ENCODE measurements around the gene PPP2R5D.

Gene PPP2R5D

GRCh38 chr6:42963855-42964605, 20.3 kb upstream of the PPP2R5D start:
- DNase-seq = no peak

DNA sequence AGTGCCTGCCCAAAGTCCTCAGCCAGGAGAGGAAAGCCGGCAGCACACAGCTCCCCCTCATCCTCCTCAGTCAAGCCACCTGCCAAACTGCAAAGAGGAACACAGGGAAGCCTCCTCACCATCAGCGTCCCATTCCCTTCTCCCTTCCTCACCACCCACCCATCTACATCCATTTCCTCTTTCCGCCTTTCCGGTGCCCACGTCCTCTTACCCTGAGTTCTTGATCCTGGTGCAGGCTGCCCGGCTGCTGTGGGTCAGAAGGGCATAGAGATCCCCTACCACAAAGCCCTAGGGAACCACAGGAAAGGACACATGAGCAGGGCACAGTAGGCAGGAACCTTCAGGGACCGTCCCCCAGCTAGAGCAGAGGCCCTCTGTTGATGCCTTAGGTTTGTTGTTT, 17.8 kb upstream of the PPP2R5D start:
- no peak for DNase-seq

DNA sequence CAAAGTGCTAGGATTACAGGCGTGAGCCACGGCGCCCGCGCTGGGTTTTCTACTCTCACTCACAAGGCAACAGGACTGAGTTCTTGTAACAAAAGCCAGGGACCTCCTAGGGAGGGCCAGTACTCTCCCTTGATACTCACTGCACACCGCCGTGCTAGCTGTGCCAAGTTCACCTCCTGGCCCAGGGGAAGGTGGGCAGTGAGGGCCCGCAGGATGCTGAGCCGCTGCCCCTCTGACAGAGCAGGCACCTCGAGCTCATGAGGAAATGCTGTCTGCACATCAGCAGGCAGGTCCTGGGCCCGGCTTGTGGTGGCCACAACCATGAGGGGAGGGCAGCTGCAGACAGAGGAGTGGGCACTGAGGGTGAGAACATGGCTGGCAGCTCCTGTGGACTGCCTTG, 17.1 kb upstream of the PPP2R5D start:
- DNase-seq = no peak

- DNase-seq = no peak
Measured at GRCh38 chr6:42968126-42968701, 16.2 kb upstream of the PPP2R5D start.

- DNase-seq = no peak
Measured at GRCh38 chr6:42968783-42969182, 15.6 kb upstream of the PPP2R5D start.

DNA sequence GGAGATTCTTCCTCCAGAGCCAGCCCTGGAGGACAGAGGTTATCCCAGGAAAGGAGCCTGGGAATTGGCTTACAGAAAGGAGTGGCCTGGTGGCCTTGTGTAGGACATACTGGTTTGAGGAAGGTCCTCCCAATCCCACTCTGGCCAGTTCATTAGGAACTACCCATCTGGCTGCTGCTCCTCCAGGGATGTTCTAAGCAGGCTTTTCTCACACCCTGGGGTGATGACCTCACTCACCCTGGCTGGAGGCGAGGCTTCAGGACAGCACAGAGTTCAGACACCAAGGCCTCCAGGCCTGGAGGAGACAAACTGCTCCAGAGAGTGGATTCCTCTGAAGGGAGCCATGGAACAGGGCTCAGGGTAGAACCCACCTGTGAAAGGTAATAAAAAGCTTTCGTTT, 14.9 kb upstream of the PPP2R5D start:
- no peak for DNase-seq

- DNase-seq = no peak
Measured at GRCh38 chr6:42969934-42970333, 14.4 kb upstream of the PPP2R5D start.

- no peak for DNase-seq
Measured at GRCh38 chr6:42970871-42971612, 13.3 kb upstream of the PPP2R5D start.

- DNase-seq = no peak
Measured at GRCh38 chr6:42971746-42972327, 12.5 kb upstream of the PPP2R5D start.

DNA sequence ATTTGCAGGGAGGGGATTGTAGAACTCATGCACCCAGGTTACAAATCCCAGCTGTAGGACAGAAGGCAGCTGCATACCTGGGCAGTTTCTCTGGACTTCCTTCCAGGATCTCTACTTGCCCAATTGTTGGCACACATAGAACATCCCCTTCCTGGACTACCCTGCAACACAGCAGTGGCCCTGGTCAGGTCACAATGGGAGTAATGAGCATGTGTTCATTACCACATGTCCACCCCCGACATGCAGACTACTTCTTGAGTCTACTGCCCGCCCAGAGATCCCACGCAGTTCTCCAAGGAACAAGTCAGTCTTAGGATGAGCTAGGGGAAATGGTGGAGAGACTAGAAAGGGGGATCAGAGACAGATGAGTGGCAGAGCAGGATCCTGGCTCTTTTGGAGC, 10.4 kb upstream of the PPP2R5D start:
- DNase-seq = no peak

DNA sequence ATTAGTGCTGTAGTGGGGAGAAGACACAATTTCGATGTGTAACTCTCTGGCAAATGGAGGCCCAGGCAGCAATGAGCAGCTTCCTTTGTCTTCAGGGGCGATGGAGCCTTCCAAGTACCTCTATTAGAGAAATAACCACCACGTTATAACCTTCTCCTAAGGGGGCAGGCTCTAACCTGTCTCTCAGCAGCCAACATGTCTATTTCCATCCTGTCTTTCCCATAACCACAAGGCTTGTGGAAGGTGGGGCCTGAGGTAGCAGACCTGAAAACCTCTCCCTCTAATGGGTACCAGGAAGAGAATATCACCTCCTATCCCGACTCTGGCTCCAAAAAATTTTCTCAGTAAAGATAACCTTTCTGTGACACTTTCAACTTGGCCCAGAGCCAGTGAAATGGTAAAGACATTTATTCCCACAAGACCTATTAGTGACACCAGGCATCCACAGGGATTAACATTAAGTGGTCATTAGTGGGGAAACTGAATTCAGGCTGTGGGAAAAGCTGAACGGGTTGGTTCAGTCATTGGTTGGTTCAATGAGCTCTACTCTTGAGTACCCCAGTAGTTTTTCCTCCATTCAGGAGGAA, 9.4 kb upstream of the PPP2R5D start:
- DNase-seq = no peak

DNA sequence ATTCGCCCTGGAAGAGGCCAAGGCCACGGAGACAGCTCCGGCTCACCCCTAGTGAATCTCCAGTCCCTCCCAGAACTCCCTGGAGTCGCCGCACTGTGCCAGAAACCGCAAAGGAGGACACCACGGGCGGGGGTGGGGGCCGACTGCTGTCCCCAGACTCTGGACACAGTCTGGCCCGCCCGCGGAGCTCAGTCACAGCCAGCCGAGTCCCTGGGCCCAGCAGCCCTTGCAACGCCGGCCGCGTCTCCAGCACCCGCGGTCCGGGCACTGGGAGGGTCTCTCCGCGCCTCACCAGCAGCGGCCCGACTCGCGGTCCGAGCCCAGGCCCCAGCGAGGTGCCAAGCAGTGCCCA, 5.9 kb upstream of the PPP2R5D start:
- no peak for DNase-seq

DNA sequence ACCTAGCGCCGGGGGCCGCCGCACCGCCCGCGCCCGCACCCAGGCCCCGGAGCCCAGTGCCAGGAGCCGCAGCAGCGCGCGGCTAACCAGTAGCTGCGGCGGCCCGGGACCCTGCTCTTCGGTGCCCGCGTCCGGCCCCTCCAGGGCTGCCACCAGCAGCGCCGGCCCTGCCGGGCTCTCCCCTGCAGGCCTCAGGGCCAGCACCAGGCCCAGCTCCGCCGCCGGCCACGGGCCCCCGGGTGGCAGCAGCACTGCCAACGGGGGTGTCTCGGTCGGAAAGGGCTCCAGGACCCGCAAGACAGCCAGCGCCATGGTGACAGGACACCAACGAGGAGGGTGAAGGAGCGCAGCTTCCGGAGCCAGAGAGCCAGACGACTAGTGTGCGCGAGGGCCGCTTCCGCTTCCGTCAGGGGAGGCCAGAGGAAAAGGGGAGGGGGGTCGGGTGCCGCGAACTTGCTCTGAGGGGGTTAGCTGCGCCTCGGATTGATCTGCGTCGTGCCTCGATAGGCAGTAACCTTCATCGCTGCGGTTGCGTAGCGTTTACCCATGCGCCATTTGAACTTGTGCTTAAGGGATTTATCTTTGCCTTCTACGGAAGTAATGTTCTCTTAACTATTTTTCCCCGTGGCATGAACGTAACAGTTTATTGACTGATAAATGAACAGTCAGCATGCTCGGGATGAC, 5.4 kb upstream of the PPP2R5D start, which contains the start of gene PEX6:
Gene PEX6, minus strand, starts transcription at position 343 of the 684 bp plus-strand sequence. Its CDS starts 31 bp downstream, at position 312.
- peak; percentile 93 for DNase-seq

- no peak for DNase-seq
Measured at GRCh38 chr6:42979523-42980177, 4.7 kb upstream of the PPP2R5D start.

DNA sequence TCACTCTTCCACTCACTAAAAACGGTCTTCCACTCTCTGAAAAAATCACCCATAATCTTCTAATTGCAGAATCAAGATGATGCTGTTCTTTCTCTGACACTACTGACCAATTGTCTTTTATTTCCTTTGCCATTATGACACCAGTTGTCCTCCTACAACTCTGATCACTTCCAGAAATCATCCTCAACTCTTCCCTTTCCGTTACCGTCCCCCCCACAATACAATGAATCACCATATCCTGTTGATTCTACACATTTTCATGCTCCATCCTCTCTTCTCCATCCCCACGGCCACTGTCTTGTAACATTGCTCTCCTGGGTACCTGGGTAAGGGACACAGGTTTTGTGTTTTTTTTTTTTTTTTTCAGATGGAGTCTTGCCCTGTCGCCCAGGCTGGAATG, 2.5 kb upstream of the PPP2R5D start:
- DNase-seq = no peak

GRCh38 chr6:42984924-42985475, 630 bp downstream of the PPP2R5D start:
- no peak for DNase-seq

DNA sequence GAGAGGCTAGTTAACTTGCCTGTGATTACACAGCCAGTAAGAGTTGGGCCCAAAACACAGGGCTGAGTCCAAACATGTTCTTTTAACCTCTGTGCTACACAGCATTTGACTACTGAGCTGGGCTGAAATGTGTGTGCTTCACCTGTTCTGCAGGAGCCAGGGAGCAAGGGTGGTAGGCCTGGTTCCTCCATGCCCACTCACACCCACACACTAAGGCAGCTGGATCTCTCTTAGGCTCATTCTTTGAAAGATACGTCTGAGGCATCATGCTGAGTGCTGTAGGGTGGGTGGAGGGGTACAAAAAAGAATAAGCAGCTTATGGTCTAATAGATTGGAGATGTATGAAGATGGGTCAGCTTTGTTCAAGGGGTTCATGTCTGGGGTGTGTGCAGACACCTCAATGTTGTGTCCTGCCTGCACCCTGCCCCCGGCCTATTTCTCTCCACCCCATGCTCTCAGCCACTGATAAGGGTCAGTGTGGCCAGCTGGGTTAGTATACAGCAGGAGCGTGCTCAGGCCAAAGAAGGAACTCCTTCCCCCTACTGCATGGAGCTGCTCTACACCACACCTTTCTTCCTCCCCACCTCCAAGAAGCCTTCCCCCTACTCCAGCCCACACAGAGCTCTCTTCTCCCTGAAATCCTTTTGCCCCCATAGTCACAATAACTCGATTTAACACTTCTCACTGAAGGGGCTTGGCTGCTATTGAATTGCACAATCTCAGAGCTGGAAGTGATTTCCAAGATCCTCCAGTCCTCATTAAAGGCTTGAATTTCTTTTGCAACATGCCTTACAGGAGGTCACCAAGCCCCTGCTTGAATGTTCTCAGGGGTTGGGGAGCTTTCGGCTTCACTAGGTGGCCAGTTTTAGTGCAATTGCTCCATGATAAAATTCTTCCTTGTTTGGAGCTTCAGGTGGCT, 3.4 kb downstream of the PPP2R5D start:
- no peak for DNase-seq

GRCh38 chr6:42988486-42989020, 4.2 kb downstream of the PPP2R5D start:
- no peak for DNase-seq

DNA sequence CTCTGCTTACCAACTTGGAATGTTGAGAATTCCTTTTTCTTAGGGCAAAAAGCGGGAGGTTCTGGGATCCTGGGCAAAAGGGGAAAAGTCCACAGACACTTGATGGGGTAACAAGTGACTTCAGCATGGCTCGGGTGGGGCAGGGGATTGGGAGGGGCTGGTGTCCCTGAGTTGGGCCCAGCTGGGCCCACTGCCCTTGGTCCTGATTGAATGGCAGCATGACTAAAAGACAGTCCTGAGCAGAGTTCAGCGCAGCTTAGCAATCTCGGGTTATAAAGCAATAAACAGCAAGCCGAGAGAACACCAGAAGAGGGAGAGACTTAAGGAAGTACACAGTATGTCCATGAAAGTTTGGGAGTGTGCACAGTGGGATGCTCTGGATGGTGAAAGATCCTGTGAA, 5.6 kb downstream of the PPP2R5D start:
- no peak for DNase-seq

- no peak for DNase-seq
Measured at GRCh38 chr6:42993445-42993844, 9.1 kb downstream of the PPP2R5D start.
